Heart right ventricle (tissue), 16 donors: ENCODE results near the gene ACOX3. TPM values are rescaled to one million over a fixed set of nuclear protein-coding genes. Genes with fewer than 3 reads are reported as not detected.
"Not testable (repeated sequence)": the region's sequence is repeated elsewhere in the genome, so short reads cannot be mapped to it uniquely, and the experiment has no call there.

Experiments
- ATAC-seq, 8 donors: fragments of 200-7000 bp; cut with Tn5 transposase; one replicate each; pipeline ENCODE4 v1.9.1; 2020; ENCODE audit warnings: mild to moderate bottlenecking in 8 of 8, moderate library complexity in 8 of 8, moderate number of reproducible peaks in 1 of 8
- DNase-seq, 2 donors: peaks; one replicate each; pipeline ENCODE4 v3.0.0-alpha.2; 2020
- H3K27ac ChIP-seq, 10 donors: fragments of 200-600 bp; sonication (generic) in 2 of 10; one replicate each; pipeline versions ENCODE4 v1.5.0 to v1.8.0; 2020 to 2022; ENCODE audit warnings: mild to moderate bottlenecking in 3 of 10
- H3K27me3 ChIP-seq, 7 donors: fragments of 200-600 bp; one replicate each; pipeline ENCODE4 v1.8.0; 2021 to 2022; ENCODE audit warnings: mild to moderate bottlenecking in 2 of 7
- H3K36me3 ChIP-seq, 9 donors: fragments of 200-600 bp; sonication (generic) in 1 of 9; one replicate each; pipeline versions ENCODE4 v1.5.0 to v1.8.0; 2020 to 2022; ENCODE audit warnings: mild to moderate bottlenecking in 2 of 9
- H3K4me1 ChIP-seq, 9 donors: fragments of 200-600 bp; sonication (generic) in 1 of 9; one replicate each; pipeline versions ENCODE4 v1.5.0 to v1.8.0; 2020 to 2022; ENCODE audit warnings: mild to moderate bottlenecking in 4 of 9
- H3K4me3 ChIP-seq, 10 donors: fragments of 200-600 bp; sonication (generic) in 2 of 10; one replicate each; pipeline versions ENCODE4 v1.5.0 to v1.8.0; 2020 to 2022; ENCODE audit warnings: mild to moderate bottlenecking in 7 of 10, moderate library complexity in 2 of 10
- H3K9me3 ChIP-seq, 11 donors: fragments of 200-600 bp in 10 of 11; sonication (generic) in 2 of 11; one replicate each; pipeline versions ENCODE4 v1.5.0 to v1.8.0; 2013 to 2022; ENCODE audit warnings: mild to moderate bottlenecking in 2 of 11, control low read depth in 1 of 11, moderate library complexity in 1 of 11
- CTCF ChIP-seq, 9 donors: fragments of 200-600 bp; sonication (generic) in 2 of 9; IDR thresholded peaks; one replicate each; pipeline versions ENCODE4 v1.5.0 to v1.8.0; 2021 to 2022; ENCODE audit warnings: antibody characterized with exemption in 9 of 9, mild to moderate bottlenecking in 5 of 9, moderate library complexity in 1 of 9
- WGBS, 2 donors: extraction: QIAGEN DNeasy Blood & Tissue Kit; methylation state at CpG; one replicate each; pipeline ENCODE4 v1.1.7; 2013; ENCODE audit warnings: inconsistent platforms in 1 of 2; 5-methylcytosine and 5-hydroxymethylcytosine counted together
- intact Hi-C, 10 donors: fragments of 100-400 bp; cut with DNase I; formaldehyde crosslinking; loops; one replicate each; pipeline versions ENCODE4 v1.11.1 to v1.14.2; 2022
- polyA plus RNA-seq, 2 donors: library from polyadenylated mRNA; stranded (reverse); fragments of 200-250 nt; gene quantifications; one replicate each; pipeline ENCODE4 v1.2.3, GENCODE V29; 2013
- total RNA-seq, 10 donors: library from RNA; stranded (reverse); fragmentation: NEBNext Ultra II Directional in 3 of 10; extraction: Animal tissue kit (Norgen Biotek cat#: 25700) in 3 of 10; gene quantifications; one replicate each; pipeline versions ENCODE4 v1.2.1 to v1.2.4, GENCODE V29; 2021 to 2023
- donor health status: Arrhythmogenic right ventricular cardiomyopathy.
- donor health status: ischemic (EF 13 %, LVEDD 7.1; RV severe dilation, severe dysfunction).
- donor health status: healthy with polysubstance abuse.
- donor health status: DM: no; HTN: yes; CAD: no.
- donor health status: DM: no; HTN: no; CAD: no.
- donor health status: ischemic (EF 25% LVEDD 6.9; RV normal size, moderate dysfunction).
- donor health status: ischemic (EF 25% LVEDD 5.7; RV mildly dilated, moderate dysfunction).
- donor health status: healthy.
- donor health status: DM: yes; HTN: yes; CAD: no.
- donor health status: Ischemic cardiomyopathy.
- donor health status: ischemic (EF 35%, LVEDD 5.7; RV mildly dilated, moderate dysfunction).
- donor health status: nonischemic (EF 11% LVEDD 7.7; RV severe dilation, severe dysfunction).
- donor health status: DM: yes; HTN: yes; CAD: no.
- donor health status: PGD.
- donor health status: ischemic (EF 29% LVEDD 5.4; RV normal size, mild dysfunction).
- donor health status: nonischemic (EF 23%, LVEDD 6.1; RV moderate dilation, normal function).

Gene ACOX3
- total and polyA plus RNA-seq, 12 donors, result 17.9 to 28.9 (median 25.4) TPM

- Histone ChIP-seq H3K27me3 (no peaks in the 10 kb centered on the region), H3K36me3 (peaks cover 0 to 16% (median 0%) of the 10 kb centered on the region in 9 donors), H3K4me3 (no peak overlapping the region), H3K9me3 (no peaks in the 10 kb centered on the region), H3K4me1 (peaks cover 0 to 50% (median 31%) of the 10 kb centered on the region in 9 donors), H3K27ac (no peak overlapping the region)
- WGBS, 2 donors, result 83% methylated on average over 4 of the region's 4 CpGs
- intact Hi-C loops, result no loop called here
- ATAC-seq (no peak), DNase-seq (no peak)
- no peak for TF ChIP-seq CTCF (IDR thresholded peaks at IDR 0.05)
Observed at GRCh38 chr4:8422327-8422726, 18.2 kb downstream of the ACOX3 start.

GRCh38 chr4:8420151-8420550 lies 20.4 kb downstream of the ACOX3 start:
- H3K4me1 ChIP-seq, result peaks cover 0 to 28% (median 13%) of the 10 kb centered on the region in 9 donors
- H3K4me3 ChIP-seq, intact Hi-C loops, DNase-seq, H3K27me3 ChIP-seq, H3K9me3 ChIP-seq, ATAC-seq: not testable (repeated sequence)
- peak overlapping the region in 5 of 10 donors; percentile 26 to 75 (median 31) for H3K27ac ChIP-seq
- H3K36me3 ChIP-seq, result peaks cover 0 to 32% (median 5%) of the 10 kb centered on the region in 9 donors

- Histone ChIP-seq H3K9me3 (no peaks in the 10 kb centered on the region), H3K27me3 (no peaks in the 10 kb centered on the region), H3K4me1 (peaks cover 0 to 21% (median 12%) of the 10 kb centered on the region in 9 donors), H3K36me3 (peaks cover 0 to 35% (median 11%) of the 10 kb centered on the region in 9 donors), H3K27ac (peak overlapping the region; percentile 26 to 75 (median 42)), H3K4me3 (no peak overlapping the region)
- 69 to 81% methylated on average over 12 of the region's 12 CpGs for WGBS, 2 donors
- ATAC-seq (peak; percentile 33 to 90 (median 76)), DNase-seq (no peak)
- intact Hi-C loops, result no loop called here
- TF ChIP-seq CTCF (IDR thresholded peaks at IDR 0.05), result no peak
Observed at GRCh38 chr4:8419222-8420041, 21.1 kb downstream of the ACOX3 start.

- peaks cover 0 to 14% (median 4%) of the 10 kb centered on the region in 9 donors for H3K4me1 ChIP-seq
- H3K36me3 ChIP-seq, result peaks cover 0 to 45% (median 19%) of the 10 kb centered on the region in 9 donors
- no peaks in the 10 kb centered on the region for H3K27me3 ChIP-seq
- DNase-seq (no peak), ATAC-seq (peak in 1 of 8 donors; percentile 36)
- intact Hi-C loops, result no loop called here
- no peaks in the 10 kb centered on the region for H3K9me3 ChIP-seq
- no peak for TF ChIP-seq CTCF (IDR thresholded peaks at IDR 0.05)
- H3K27ac ChIP-seq, result no peak overlapping the region
- no peak overlapping the region for H3K4me3 ChIP-seq
- 83 to 92% methylated on average over 11 of the region's 11 CpGs for WGBS, 2 donors
Observed at GRCh38 chr4:8417071-8417614, 23.4 kb downstream of the ACOX3 start.
